Ammon's horn (tissue), 1 donor: ENCODE results near the gene ACER1.
"Not testable (repeated sequence)": the region's sequence is repeated elsewhere in the genome, so short reads cannot be mapped to it uniquely, and the experiment has no call there.

ENCODE experiments used
- DNase-seq: peaks from one replicate; pipeline ENCODE4 v3.0.0-alpha.2; 2016; ENCODE audit warnings: low spot score

ACER1 gene

GRCh38 chr19:6355321-6356040, 22.1 kb upstream of the ACER1 start:
- DNase-seq, result not testable (repeated sequence)

- DNase-seq, result no peak
These were observed 20.8 kb upstream of the ACER1 start for GRCh38 chr19:6354098-6354674.

- no peak for DNase-seq
These were observed 19.2 kb upstream of the ACER1 start for GRCh38 chr19:6352381-6353165.

- no peak for DNase-seq
These were observed 17.3 kb upstream of the ACER1 start for GRCh38 chr19:6350688-6351087.

GRCh38 chr19:6349271-6349670, 15.9 kb upstream of the ACER1 start:
- DNase-seq, result not testable (repeated sequence)

GRCh38 chr19:6343462-6343861, 10.1 kb upstream of the ACER1 start:
- DNase-seq, result no peak

GRCh38 chr19:6340493-6341201, 7.2 kb upstream of the ACER1 start:
- DNase-seq, result peak; percentile 10

- no peak for DNase-seq
These were observed 1.3 kb upstream of the ACER1 start for GRCh38 chr19:6334490-6335285.

GRCh38 chr19:6326815-6327214, 6.6 kb downstream of the ACER1 start:
- DNase-seq, result no peak

GRCh38 chr19:6325614-6326013, 7.8 kb downstream of the ACER1 start:
- no peak for DNase-seq

GRCh38 chr19:6324757-6325156, 8.7 kb downstream of the ACER1 start:
- no peak for DNase-seq

GRCh38 chr19:6322284-6322683, 11.1 kb downstream of the ACER1 start:
- no peak for DNase-seq

GRCh38 chr19:6319376-6319775, 14.0 kb downstream of the ACER1 start:
- DNase-seq, result no peak

GRCh38 chr19:6318772-6319171, 14.6 kb downstream of the ACER1 start:
- DNase-seq, result no peak

- DNase-seq, result not testable (repeated sequence)
These were observed 17.8 kb downstream of the ACER1 start for GRCh38 chr19:6315646-6316045.

GRCh38 chr19:6313398-6313969, 19.9 kb downstream of the ACER1 start:
- no peak for DNase-seq

GRCh38 chr19:6312018-6312417, 21.4 kb downstream of the ACER1 start:
- DNase-seq, result no peak

GRCh38 chr19:6298413-6298812, 35.0 kb downstream of the ACER1 start:
- no peak for DNase-seq

- DNase-seq, result no peak
These were observed 36.2 kb downstream of the ACER1 start for GRCh38 chr19:6297202-6297601.

- no peak for DNase-seq
These were observed 41.4 kb downstream of the ACER1 start for GRCh38 chr19:6292006-6292405.

GRCh38 chr19:6288737-6289136, 44.7 kb downstream of the ACER1 start:
- DNase-seq, result no peak
